HG02970 (cell line): ENCODE measurements around the gene CDK5.

Experiments used
- ATAC-seq: cut with Tn5 transposase; IDR thresholded peaks from one replicate; pipeline ENCODE4 v1.9.1; 2021; ENCODE audit warnings: mild to moderate bottlenecking, moderate library complexity, moderate number of reproducible peaks; ENCODE audit not compliant: unreplicated experiment, low FRiP score

Gene CDK5

DNA sequence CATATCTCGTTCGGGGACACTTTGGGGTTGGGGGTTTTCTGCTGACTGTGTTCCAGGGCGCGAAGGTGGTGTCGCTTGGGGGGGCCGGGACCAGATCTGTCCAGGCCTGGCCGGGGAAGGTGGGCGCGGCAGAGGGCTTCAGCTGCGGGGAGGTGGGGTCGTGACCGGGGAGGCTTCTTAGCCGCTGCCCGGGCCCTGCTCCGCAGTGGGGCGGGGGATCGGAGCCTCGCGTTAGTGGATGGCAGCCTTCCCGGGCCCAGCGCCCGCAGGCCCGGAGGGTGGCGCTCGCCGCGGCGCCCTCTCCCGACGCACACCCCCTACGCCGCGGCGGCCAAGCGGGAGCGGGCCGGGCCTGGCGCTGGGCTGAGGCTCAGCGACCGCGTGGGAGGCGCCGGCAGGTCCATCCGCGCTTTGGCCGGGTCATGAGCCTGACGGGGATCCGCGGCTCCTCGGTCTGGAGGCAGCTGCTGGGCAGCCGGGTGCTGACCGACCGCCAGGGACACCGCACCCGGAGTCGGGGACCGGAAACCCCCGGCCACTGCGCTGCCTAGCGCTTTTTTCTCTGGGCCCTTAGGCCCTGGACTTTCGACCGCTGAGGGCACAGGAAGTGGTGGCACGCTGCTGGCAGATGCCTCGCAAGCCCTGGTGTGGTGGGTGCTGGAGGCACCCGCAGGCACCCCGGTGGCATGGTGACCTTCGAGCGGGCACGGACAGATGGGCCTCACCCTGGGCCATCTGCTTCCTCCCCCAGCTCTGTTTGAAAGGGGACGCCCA is 29.7 kb upstream of the CDK5 start:
- no peak for ATAC-seq

- no peak for ATAC-seq
Observed at GRCh38 chr7:151086802-151087244, 29.1 kb upstream of the CDK5 start.

GRCh38 chr7:151085691-151086620 is 28.3 kb upstream of the CDK5 start, which contains the start of gene AGAP3:
AGAP3 (plus strand) TSS chr7:151086475; CDS start chr7:151086742, 267 bp downstream.
- peak; percentile 30 for ATAC-seq

DNA sequence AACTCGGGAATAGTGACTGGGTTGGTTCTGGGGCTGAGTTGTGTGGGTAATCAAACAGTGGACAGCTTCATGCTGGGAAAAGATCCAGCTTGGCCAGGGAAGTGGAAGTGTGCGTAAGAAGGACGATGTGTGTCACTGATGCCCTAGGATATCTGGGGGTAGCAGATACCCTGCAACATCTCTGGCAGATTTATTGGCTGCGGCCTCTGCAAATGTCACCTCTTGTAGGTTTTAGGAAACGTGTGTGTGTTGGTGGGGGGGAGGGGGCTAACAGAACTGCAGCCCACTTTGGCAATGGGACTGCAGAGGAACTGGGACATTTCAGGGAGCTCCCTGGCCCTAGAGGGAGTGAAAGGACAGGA is 27.6 kb upstream of the CDK5 start:
- ATAC-seq, result no peak

DNA sequence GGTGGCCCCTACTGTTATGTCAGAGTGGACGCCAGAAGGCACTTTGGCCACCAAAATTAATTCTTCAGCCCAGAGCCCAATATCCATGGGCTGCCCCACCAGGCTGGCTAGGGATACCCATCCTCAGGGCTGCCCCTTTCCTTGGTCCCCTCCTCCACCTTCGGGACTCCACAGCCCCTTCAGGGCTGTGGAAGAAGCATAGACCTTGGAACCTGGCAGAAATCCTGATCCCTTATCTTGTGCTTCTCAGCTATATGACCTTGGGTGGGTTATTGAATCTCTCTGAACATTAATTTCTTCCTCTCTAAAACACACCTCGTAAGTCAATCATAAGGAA is 26.1 kb upstream of the CDK5 start:
- ATAC-seq, result no peak

GRCh38 chr7:151083071-151083823 is 25.6 kb upstream of the CDK5 start, which contains the start of gene TMUB1:
TMUB1 (minus strand) TSS chr7:151083493; CDS start chr7:151082563, 930 bp downstream.
- ATAC-seq, result peak; percentile 39

GRCh38 chr7:151082141-151083070 is 24.7 kb upstream of the CDK5 start:
- ATAC-seq, result no peak

GRCh38 chr7:151081170-151082101 is 23.7 kb upstream of the CDK5 start:
- no peak for ATAC-seq

- peak; percentile 76 for ATAC-seq
Observed at GRCh38 chr7:151080522-151081169, 22.9 kb upstream of the CDK5 start, which contains the start of gene FASTK. FASTK (minus strand) TSS chr7:151080809; CDS start chr7:151080766, 43 bp downstream.

DNA sequence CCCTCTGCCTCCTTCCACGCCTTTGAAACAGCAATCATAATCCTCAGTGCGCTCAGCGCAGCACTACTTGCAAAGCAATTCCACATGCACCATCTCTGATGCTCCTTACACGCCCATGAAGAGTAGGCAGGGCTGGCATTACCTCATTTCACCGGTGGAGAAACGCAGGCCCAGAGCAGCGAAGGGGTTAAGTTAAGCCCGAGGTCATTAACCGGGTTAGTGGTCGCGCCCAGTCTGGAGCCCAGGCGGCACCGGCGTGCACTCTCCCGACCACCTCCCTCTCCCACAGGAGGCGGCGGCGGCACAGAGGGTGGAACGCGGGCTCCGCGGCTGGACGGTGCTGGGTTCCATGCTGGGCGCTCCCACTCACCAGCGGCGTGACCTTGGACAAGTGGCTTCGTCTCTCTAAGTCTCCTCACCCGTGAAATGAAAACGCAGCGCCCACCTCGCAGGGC is 22.4 kb upstream of the CDK5 start:
- no peak for ATAC-seq

GRCh38 chr7:151079199-151079910 is 21.7 kb upstream of the CDK5 start:
- ATAC-seq, result no peak

DNA sequence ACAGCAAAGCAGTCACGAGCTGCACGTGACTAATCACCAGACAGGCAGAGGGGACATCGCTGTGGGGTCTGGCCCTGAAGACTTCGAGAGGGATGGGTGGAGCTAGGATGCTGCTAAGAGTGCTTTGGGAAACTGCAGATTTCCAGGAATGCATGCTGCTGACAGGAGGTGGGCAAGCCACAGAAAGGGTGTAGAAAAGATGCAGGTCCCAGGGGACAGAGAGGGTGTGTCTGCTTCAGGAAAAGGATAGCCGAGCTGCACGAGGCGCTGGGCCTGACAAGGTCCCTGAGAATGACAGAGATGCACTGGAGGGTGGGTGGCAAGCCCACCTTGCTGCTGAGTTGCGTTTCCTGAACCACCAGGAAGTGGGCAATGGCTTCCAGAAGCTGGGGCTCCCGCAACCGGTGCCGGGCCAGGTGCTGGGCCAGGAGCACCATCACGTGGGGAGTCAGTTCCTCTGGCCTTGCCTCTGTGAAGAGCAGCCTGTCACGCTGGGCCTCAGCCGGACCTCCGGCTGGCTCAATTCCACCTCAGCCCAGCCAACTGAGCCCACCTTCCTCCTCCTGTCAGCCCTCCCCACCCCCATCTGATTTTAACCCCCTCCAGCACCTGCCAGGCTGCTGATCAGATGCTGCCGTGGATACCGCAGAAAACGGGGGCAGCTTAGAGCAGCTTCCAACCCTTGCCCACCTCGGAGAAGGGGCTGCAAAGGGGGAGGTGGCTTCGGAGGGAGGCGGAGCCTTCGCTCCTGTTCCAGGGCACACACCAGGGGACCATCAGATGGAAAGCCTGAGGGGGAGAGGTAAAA is 20.7 kb upstream of the CDK5 start:
- no peak for ATAC-seq

DNA sequence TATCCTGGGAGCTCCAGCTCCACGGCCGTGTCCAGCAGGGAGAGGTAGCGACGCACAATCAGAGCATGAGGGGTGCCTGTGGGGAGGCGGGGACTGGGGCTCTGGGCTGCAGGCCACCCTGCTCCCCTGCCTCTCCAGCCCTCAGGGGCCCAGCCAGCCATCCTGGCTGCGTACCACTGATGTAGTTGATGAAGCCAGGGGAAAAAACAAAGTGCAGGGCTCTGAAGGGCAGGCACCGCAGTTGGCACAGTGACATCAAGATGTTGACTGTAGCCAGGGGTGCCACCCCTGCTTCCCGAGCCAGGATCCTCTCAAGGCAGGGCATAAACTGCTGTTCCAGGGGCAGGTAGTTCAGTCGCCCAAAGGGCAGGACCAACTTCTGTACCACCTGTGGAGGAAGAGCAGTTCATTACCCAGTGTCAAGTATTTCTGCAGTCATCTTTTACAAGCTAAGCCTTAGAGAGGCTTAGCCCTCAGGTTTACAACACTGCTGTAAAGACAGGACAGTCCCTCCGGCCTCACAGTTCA is 20.1 kb upstream of the CDK5 start:
- no peak for ATAC-seq

DNA sequence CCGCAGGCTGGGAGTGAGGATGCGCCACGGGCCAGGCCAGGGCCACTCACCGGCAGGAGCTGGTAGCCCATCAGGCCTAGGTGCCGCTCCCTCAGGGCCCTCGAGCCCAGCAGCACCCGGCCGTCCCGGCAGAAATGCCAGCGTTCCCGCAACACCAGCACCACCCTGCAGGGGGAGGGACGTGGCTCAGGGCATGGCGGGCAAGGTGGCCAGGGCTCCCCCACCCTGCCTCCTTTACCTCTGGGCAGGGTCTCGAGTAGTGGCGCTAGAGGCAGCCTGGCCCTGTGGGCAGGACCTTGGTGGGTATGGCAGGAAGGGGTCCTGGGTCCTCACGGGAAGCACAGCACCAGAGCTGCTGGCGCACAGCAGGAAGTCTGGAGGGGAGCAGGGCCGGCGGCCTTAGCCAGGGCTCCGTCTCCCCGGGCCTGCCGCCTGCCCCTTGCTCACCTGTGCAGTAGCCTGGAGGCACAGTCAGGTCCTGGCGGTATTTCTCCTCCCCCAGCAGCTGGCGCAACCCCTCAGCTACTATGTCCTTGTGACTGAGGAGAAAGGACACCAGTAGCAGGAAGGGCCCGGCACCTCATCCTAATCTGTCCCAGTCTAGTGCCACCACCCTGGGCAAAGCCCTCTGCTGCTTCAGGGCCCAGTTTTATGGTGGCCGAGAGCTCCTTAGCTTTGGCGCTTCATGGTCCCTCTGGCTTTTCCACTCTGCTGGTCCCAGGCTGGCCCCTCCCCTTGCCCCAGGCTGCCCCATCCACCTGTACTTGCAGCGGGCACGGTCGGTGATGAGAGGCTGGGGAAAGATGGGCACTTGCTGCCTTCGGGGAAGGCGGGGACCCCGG is 19.4 kb upstream of the CDK5 start:
- ATAC-seq, result no peak

DNA sequence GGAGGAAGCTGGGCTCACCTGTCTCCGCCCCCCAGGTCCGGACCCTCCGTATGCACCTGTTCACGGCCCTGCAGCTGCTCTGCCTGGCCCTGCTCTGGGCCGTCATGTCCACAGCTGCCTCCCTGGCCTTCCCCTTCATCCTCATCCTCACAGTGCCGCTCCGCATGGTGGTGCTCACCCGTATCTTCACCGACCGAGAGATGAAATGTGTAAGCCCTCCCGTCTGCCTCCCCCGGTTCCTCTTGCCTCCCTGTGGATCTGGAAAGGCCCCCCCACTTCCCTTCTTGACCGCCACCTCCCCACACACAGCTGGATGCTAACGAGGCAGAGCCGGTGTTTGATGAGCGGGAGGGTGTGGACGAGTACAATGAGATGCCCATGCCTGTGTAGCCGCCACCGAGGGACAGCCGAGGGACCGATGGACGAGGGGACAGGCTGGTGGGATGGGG is 18.3 kb upstream of the CDK5 start:
- ATAC-seq, result no peak
